ENCODE data around the gene MOXD1.

DNA sequence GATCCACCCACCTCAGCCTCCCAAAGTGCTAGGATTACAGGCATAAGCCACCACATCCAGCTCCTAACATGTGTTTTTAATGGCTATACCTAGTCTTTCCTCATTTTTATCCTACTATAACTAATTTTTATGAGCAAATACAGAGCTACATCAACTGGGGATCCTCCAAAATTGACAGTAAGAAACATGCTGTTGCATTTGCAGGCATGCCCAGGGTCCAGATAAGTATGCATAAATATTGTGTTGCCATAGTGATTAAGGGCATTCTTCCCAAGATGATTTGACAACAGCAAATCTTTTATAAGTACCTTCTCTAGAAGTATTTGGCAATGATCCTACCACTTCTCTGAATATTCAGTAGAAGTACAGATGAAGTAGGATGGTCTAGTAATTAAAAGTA lies 41.9 kb upstream of the MOXD1 start:
- TF ChIP-seq, protein P1, sequence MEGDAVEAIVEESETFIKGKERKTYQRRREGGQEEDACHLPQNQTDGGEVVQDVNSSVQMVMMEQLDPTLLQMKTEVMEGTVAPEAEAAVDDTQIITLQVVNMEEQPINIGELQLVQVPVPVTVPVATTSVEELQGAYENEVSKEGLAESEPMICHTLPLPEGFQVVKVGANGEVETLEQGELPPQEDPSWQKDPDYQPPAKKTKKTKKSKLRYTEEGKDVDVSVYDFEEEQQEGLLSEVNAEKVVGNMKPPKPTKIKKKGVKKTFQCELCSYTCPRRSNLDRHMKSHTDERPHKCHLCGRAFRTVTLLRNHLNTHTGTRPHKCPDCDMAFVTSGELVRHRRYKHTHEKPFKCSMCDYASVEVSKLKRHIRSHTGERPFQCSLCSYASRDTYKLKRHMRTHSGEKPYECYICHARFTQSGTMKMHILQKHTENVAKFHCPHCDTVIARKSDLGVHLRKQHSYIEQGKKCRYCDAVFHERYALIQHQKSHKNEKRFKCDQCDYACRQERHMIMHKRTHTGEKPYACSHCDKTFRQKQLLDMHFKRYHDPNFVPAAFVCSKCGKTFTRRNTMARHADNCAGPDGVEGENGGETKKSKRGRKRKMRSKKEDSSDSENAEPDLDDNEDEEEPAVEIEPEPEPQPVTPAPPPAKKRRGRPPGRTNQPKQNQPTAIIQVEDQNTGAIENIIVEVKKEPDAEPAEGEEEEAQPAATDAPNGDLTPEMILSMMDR (IDR thresholded peaks at IDR 0.05; ENCODE audit: insufficient read depth, low read length, poor library complexity, severe bottlenecking) = no peak
- no peak for TF ChIP-seq EZH2phosphoT487 (conservative IDR thresholded peaks at IDR 0.05; ENCODE audit: low read length)

Measured in SU-DHL-6 (cell line).